GM12892 (cell line): ENCODE data around the gene HMGCS2.

Experiments used
- POLR2A ChIP-seq: IDR thresholded peaks from 2 replicates; pipeline ENCODE4 v1.6.1; 2011; ENCODE audit warnings: low read depth, low read length, control low read depth
- POLR2AphosphoS5 ChIP-seq: IDR thresholded peaks from 2 replicates; pipeline ENCODE4 v1.6.1; 2011; ENCODE audit warnings: low read depth, low read length, control low read depth
- TAF1 ChIP-seq: IDR thresholded peaks from 2 replicates; pipeline ENCODE4 v1.6.1; 2011; ENCODE audit warnings: low read depth, mild to moderate bottlenecking, control low read depth, low read length, borderline replicate concordance

DNA sequence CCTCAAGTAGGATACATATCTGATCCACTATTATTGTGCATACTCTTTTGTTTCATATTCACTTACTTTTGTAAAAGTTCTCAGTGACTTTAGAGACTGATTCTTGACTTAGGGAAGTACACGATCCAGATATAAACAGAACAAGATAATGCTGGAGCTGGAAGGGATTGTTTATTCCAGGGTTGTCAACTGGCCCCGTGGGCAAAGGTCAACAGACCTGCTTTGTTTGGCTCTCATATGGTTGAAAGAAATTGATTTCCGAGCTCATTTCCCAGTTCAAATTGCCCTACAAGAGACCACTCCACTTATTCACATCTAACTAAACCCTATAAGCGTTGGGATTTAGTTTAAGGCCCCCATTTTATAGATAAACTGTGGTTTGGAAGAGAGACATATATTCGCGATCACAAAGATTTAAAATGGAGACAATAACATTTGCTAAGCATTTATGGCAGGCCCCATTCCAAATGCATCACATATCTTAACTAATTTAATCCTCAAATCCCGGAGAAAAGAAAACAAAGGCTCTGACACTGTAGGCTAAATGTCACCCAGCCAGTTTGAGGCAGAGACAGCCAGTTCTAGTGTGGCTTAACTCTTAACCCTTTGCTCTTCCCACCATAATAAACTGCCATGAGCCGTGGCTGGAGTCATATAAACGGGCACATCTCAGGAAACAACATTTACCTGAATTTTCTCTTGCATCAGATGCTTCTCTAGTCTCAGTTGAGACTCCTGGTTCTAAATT is 21.9 kb upstream of the HMGCS2 start:
- TF ChIP-seq POLR2A (no peak), POLR2AphosphoS5 (no peak), TAF1 (no peak)
